Activated T-cell treated with anti-CD3 and anti-CD28 coated beads for 48 hours (primary cell): Measurements from ENCODE around the gene FAF2.
"Not testable (repeated sequence)": the region's sequence is repeated elsewhere in the genome, so short reads cannot be mapped to it uniquely, and the experiment has no call there.

Source experiments
- DNase-seq: peaks from one replicate; pipeline ENCODE4 v3.0.0-alpha.2; 2020; ENCODE audit warnings: low read depth

FAF2 gene

GRCh38 chr5:176418251-176418650 lies 29.9 kb upstream of the FAF2 start:
- DNase-seq = no peak

- no peak for DNase-seq
Measured at GRCh38 chr5:176420086-176420485, 28.1 kb upstream of the FAF2 start.

- no peak for DNase-seq
Measured at GRCh38 chr5:176420972-176421544, 27.1 kb upstream of the FAF2 start.

GRCh38 chr5:176424181-176424580 lies 24.0 kb upstream of the FAF2 start:
- DNase-seq = no peak

- DNase-seq = no peak
Measured at GRCh38 chr5:176425138-176425537, 23.0 kb upstream of the FAF2 start.

GRCh38 chr5:176425791-176426190 lies 22.4 kb upstream of the FAF2 start:
- no peak for DNase-seq

GRCh38 chr5:176426876-176427275 lies 21.3 kb upstream of the FAF2 start:
- DNase-seq = no peak

GRCh38 chr5:176427971-176428370 lies 20.2 kb upstream of the FAF2 start:
- no peak for DNase-seq

- DNase-seq = no peak
Measured at GRCh38 chr5:176429972-176430371, 18.2 kb upstream of the FAF2 start.

- DNase-seq = no peak
Measured at GRCh38 chr5:176432707-176433106, 15.5 kb upstream of the FAF2 start.

- DNase-seq = no peak
Measured at GRCh38 chr5:176436656-176437055, 11.5 kb upstream of the FAF2 start.

GRCh38 chr5:176438959-176439757 lies 9.0 kb upstream of the FAF2 start:
- DNase-seq = no peak

- DNase-seq = no peak
Measured at GRCh38 chr5:176440927-176441706, 7.1 kb upstream of the FAF2 start.

- no peak for DNase-seq
Measured at GRCh38 chr5:176441921-176442323, 6.3 kb upstream of the FAF2 start.

GRCh38 chr5:176442911-176443310 lies 5.3 kb upstream of the FAF2 start:
- not testable (repeated sequence) for DNase-seq

- no peak for DNase-seq
Measured at GRCh38 chr5:176444742-176445141, 3.4 kb upstream of the FAF2 start.

- no peak for DNase-seq
Measured at GRCh38 chr5:176446028-176446665, 2.0 kb upstream of the FAF2 start.

GRCh38 chr5:176446884-176447590 lies 1.1 kb upstream of the FAF2 start:
- DNase-seq = peak; percentile 3

GRCh38 chr5:176447591-176447977 lies 601 bp upstream of the FAF2 start:
- no peak for DNase-seq

GRCh38 chr5:176450077-176450476 lies 1.9 kb downstream of the FAF2 start:
- DNase-seq = no peak

- no peak for DNase-seq
Measured at GRCh38 chr5:176454724-176455394, 6.7 kb downstream of the FAF2 start.
